GM21576 (cell line): Measurements from ENCODE around the gene TRIM25.

Experiments
- ATAC-seq: cut with Tn5 transposase; IDR thresholded peaks from one replicate; pipeline ENCODE4 v1.9.1; 2021; ENCODE audit warnings: mild to moderate bottlenecking, moderate library complexity; ENCODE audit not compliant: unreplicated experiment

Gene TRIM25

DNA sequence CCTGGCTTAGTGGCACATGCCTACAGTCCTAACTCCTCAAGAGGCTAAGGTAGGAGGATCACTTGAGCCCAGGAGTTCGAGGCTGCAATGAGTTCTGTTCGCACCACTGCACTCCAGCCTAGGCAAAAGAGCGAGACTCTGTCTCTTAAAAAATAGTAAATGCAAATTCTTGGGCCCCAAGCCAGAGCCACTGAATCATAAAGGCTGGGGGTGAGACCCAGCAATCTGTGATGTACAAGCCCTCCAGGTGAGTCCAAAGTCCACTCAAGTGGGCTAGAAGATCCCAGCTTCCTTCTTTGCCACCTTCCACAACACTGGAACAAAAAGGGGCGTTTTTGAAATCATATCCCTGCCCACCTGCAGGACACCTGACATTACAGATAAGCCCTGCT, 16.9 kb downstream of the TRIM25 start:
- ATAC-seq = no peak

DNA sequence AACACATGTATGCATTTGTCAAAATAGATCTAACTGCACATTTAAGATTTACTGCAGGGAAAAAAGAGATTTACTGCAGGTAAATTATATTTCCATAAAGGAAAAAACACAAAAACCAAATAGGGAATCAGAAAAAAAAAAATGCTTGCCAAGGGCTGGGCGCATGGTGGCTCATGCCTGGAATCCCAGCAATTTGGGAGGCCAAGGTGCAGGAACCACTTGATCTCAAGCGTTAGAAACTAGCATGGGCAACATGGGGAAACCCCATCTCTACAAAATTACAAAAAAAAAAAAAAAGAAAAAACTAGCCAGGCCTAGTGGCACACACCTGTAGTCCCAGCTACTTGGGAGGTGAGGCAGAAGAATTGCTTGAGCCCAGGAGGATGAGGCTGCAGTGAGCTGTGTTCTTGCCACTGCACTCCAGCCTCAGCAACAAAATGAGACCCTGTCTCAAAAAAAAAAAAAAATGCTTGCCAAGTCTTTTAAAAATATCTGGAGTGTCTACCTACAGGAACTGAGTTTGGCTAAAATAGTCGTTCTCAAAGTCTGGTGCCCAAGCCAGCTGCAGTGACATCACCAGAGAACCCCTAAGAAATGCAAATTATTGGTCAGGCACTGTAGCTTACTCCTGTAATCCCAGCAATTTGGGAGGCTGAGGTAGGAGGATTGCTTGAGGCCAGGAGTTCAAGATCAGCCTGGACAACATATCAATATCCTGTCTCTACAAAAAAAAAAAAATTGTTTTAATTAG, 17.5 kb downstream of the TRIM25 start:
- no peak for ATAC-seq

DNA sequence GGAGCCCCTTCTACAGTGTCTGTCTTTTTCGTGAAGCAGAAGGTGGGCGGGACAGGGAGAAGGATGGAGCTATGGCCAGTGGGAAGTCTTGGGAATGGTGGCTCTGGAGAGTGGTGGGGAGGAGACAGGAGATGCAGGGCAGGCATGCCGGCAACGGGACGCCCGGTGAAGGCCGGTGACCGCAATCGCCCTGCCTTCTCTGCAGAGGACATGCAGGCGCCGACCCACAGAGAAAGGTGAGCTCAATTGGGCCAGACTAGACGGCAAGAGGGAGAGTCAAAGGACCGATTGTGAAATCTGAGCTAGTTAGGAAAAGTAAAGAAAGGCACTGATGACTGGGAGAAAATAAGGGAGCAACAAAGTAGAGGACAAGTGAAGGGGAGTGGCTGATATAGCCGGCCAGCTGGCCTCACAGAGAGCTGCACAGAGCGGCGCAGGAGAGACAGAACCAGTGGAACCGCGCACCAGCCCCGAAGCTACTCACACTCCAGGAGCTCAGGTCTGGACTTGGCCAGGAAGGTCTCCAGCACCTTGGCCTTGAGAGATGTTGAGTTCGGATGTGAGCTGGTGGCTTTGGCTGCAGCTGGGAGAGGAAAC, 18.9 kb downstream of the TRIM25 start:
- ATAC-seq = no peak

DNA sequence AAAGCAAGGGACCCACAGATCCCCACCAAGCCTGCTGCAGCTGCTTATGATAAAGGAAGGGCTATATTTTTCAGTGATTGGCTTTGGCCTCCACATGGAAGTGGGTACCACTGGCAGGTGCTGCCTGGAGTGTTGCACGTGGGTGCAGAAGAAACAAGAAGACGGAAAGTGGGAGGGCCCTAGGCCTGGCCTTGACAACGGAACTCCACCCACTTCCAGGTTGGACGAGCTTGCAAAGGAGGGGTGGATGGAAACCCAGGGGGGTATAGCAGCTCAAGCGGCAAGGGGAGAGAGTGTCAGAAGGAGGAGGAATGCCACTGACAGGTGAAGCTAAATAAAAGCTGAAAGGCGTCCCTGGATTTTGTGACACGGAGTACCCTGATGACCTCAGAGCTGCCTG, 20.3 kb downstream of the TRIM25 start:
- no peak for ATAC-seq

GRCh38 chr17:56892333-56892732, 21.5 kb downstream of the TRIM25 start:
- no peak for ATAC-seq

DNA sequence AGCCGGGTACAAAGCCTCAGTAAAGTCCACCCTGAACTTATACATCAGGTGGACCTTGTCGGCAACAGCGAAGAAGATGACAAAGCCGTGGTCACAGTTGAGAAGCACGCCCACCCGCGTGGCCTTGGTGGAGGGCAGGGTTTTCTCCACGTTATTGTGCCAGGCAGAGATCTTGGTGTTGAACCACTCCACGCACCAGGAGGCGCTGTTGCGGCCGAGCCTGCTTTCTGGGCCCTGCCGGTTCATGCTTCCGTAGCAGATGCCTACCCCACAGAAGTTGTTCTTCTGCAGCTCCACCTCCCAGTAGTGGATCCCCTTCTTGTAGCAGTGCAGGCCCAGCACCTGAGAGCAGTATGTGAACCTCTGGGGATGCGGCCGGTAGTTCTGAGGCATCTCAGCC, 22.1 kb downstream of the TRIM25 start:
- ATAC-seq = no peak

DNA sequence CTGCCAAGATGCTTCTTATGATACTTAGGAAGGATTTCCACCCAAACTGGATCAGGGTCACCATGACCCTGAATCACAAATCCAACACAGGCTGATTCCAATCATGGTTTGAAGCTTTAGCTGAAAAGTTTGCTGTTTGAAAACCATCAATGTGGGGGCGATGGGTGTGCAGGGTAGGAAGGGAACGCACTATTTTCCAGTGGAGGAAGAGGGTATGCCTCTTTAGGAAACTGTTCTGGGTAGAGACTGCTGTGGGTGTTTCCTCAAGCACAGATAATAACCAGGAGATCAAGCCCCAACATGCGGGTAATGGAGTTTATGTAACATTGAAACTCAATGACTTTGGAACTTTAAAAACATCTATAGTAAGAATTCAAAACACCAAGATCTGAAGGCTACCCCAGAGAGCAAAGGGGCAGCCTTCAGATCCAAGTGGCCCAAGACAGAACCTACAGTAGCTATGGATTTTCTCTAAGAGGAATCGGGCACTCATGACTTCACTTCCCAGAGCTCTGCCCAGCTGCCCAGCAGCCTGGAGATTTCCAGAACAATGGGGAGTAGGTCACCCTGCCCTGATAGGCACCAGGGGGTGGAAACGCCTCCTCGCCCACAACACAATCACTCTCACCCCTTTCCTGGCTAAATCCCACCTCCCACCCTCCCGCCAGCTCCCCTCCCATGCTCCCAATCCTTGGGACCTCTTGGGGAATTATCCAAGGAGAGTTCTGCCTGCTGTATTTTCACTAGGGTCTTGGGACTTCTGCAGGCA, 22.8 kb downstream of the TRIM25 start:
- ATAC-seq = no peak

DNA sequence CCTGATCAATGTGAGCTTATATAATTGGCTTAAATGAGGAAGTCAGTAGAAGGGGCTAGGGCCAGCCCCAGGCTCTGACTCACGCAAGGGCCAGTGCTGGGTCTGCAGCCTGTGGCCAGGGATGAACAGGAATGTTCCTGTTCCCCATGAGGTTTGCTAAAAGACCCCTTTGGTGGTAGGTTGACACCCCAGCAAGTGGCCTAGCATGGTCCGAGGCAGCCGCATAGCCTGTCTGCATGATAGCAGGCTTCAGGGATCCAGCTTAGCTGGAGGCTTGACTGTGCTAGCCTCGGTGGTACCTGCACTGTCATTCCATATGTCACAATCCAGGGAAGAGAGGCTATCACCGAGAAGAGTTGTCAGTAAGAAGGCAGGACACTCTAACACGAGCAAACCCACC, 23.5 kb downstream of the TRIM25 start:
- no peak for ATAC-seq

GRCh38 chr17:56887552-56888467, 26.0 kb downstream of the TRIM25 start:
- no peak for ATAC-seq

DNA sequence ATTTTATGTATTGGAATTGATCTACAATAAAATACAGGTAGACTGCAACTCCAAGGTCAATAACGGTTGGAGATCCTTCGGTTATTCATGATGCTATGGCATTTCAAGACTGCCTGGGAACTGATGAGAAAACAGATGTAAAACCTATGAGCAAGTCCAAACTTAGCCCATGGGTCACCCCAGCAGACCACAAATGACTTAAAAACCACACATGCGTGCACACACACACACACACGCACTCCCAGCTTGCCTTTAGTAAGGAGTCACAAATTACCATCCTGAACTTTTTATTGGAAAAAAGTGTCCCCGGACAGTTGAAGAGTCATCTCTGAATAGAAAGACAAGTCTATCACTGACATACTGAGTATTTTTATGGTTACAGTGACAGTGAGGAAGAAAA, 26.7 kb downstream of the TRIM25 start:
- no peak for ATAC-seq

DNA sequence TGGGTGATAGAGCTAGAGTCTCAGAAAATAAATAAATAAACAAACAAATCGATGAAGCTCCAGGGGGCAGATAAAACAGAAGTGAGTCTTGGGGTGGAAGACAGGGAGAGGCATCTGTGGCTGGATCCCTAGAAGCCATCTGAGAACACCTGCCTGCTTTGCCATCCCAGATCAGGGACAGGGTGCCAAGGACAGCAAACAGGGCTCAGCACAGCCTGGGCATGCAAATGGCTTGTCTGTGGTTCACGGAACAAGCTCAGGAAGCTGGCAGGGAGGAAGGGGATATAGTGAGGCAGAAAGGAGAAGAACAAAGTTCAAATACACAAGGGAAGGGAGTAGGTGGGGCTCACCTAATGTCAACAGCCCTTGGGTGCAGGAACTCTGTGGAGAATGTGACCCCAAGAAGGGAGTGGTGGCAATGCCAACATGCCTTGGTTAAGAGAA, 27.5 kb downstream of the TRIM25 start:
- no peak for ATAC-seq

DNA sequence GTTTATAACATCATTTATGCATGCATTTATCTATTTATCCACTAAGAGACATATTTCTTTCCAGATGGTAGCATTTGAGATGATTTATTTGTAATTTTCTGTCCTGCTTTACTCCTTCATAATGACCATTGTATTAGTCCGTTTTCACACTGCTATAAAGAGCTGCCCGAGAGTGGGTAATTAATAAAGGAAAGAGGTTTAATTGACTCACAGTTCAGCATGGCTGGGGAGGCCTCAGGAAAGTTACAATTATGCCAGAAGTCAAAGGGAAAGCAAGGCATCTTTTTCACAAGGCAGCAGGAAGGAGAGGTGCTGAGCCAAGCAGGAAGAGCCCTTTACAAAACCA, 28.6 kb downstream of the TRIM25 start:
- ATAC-seq = no peak

DNA sequence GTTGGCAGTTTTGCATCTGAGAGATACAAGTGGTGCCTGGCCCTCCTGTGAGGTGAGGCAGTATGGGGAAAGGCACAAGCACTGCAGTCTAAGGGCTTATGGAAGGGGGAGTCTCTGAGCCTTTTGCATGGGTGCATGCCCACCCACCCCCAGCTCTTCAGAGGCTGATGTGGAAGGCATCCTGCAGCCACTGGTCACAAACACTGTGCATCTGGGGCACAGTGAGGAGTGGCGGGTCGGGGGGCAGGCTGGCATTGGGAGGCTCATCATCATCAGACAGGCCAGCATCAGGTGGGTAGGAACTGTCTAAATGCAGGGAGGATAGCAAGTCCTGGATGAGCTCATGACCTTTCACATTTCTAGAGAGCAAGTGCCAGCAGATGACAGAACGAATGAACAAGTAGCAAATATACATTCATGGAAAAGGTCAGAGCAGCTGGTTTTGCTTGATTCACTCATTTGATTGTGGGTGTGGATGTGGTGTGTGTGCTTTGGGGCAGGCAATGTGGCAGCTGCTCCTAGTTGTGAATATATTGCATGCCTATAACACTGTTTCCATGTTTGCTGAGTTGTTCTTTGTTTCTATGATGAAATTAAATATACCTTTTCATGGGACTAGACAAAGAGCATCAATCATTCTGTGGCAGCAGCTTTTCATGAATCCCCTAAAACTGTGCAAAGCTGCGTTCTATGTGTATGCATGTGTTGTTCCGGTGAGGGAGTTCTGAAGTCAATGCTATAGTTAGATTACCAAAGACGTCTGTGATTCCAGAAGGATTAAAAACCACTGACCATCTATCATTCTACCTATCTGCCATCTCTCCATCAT, 29.2 kb downstream of the TRIM25 start:
- no peak for ATAC-seq

- ATAC-seq = no peak
These were observed 30.2 kb downstream of the TRIM25 start for GRCh38 chr17:56883616-56884015.

- ATAC-seq = no peak
These were observed 32.1 kb downstream of the TRIM25 start for GRCh38 chr17:56881685-56882295.

- no peak for ATAC-seq
These were observed 33.3 kb downstream of the TRIM25 start for GRCh38 chr17:56880571-56880970.

DNA sequence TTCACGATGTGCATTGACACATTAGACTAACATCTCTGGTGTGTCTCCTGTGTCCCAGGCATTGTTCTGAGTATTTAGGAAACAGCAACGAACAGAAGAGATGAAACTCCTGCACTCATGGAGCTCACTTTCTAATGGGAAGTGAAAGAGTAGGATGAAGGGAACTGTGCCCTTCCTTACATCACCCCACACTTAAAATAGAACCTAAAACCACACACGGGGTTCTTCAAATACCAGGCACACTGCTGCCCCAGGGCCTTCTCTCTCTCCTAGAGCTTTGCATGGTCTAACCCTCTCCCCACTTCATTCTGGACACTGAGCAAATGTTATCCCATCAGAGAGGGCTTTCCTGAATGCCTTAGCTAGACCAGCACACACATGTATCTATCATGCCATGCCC, 33.7 kb downstream of the TRIM25 start:
- ATAC-seq = no peak

DNA sequence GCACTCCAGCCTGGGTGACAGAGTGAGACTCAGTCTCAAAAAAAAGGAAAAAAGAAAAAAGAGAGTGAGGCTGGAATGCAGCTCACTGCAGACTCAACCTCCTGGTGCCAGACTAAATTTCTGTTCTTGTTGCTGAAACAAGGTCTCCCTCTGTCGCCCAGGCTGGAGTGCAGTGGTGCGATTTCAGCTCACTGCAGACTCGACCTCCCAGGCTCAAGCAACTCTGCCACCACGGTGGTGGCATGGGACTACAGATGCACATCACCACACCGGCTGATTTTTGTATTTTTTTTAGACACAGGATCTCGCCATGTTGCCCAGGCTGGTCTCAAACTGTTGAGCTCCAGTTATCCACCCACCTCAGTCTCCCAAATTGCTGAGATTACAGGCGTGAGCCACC, 34.6 kb downstream of the TRIM25 start:
- ATAC-seq = no peak

DNA sequence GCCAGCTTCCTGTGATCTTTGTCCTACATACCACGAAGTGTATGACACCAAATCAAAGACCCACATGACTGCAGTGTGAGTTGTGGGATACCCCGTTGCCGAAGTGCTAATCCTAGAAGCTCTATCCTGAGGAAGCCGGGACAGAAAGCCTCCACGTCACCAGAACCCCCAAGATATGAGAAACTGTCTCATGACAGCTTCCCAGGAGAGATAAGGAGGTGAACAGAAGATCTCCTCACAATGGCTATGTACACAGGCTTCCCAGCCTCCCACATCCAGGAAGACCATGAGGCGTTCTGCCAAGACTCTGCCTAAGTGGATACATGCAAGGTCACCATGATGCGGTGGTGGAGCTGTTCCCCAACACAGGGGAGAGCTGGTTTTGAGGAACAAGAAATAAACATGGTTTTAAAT, 37.1 kb downstream of the TRIM25 start:
- ATAC-seq = no peak
